Colon (tissue), 2 donors: Measurements from ENCODE around the gene TMEM247.

ENCODE experiments used
- FAIRE-seq: peaks from 2 replicates; lab custom pipeline; 2012; peaks lifted over from hg19 to GRCh38; lab: Jason Lieb, UNC
- donor health status: control.
- donor health status: control.

The TMEM247 gene

DNA sequence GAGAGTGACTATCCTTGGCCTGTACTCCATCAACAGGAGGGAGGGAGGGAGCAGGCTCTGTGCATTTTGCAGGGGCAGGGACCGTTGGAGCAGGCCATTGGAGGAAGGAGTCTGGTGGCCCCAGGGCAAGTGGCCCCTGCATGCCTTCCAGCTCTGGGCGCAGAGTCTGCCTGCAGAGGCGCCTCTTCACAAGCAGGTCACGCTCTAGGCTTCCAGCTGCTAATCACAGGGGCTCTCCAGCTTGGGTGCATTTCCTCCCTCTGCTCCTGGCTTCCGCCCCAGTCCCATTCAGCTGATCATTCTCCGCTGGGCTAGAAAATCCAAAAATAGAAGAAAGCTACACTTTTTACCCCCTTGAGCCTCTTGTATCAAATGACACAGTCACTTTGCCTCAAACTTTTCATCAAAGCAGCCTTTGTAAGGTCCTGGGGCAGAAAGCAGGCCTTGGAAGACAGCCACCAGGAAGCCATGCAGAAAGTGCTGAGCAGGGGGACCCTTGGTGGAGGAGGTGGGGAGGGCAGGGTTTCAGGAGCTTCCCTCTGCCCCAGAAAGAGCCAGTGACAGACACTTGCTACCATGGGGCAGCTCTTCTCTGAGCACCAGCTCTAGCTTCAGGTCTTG is 11.3 kb downstream of the TMEM247 start:
- no peak for FAIRE-seq

DNA sequence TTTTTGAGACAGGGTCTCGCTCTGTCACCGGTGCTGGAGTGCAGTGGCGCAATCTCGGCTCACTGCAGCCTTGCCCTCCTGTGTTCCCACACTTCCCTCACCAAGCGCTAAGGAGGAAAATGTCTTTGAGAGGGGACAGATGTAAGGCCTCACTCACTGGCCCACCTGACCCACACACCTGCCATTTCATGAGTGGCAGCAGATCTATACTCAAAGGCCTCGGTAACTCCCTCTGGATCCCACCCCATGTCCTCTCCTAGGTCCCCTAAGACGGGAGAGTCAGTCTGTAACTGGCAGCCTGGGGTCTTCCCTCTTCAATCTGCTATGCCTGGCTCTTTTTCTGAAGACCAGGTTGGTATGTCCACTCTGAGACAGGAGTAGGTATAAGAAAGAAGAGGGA is 12.9 kb downstream of the TMEM247 start:
- no peak for FAIRE-seq

DNA sequence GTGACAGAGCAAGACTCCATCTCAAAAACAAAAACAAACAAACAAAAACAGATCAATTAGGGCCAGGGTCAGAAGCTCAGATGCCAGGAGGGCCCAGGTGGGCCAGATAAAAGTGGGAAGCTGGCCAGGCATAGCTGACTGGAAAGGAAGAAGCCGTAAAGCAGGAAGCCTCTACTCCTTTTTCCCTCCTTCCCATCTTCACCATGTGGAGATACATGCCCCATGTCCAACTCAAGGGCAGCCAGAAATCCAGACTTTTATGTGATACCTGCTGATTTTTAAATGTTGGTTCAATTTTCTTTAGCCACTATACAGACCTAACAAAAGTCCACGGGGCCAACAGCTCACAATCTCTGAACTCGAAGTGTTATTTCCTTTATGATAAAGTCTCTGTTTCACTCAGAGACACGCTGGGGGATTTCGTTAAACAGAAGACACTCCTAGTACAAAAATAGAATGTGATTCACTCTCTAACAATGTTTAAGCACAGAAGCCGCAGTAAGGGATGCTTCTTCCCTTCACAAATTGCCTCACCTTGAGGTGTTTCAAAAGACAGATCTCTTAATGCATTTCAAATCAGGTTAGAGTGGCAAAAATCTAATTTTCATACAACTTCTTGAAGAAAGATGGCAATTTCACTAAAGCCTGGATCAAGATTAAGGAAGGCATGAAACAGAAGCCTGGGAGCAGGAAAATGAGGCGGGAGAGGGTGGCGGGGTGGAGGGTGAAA is 14.0 kb downstream of the TMEM247 start:
- FAIRE-seq, result no peak

DNA sequence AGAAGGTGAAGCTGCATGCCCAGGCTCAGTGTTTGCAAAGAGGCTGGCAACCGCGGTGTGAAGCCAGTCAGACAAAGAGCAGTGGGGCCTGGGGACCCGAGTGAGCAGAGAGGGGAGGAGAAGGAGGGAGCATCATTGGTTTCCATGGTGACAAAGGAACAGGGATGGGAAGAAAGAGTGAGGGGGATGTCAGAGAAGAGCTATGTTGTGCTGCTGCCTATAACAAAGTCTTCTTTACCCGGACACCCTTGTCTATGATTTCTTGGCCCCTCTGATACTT is 14.5 kb downstream of the TMEM247 start:
- no peak for FAIRE-seq

DNA sequence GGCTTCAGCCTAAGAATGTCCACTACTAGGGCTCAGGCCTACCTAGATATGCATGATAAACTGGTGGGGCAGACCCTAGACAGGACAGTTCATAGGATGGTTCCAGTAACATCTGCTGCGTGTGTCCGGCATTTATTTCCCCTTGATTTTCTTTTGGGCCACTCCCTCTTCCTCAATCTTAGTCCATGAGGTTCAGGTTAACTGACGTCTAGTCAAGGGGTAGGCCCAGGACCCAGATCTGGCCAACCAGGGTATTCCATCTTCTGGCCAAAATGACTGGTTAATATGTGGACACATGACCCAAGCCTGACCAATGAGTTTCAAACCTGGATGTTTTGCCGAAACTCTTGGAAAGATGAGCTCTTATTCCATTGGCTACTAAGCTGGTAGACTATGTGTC is 15.2 kb downstream of the TMEM247 start:
- no peak for FAIRE-seq

DNA sequence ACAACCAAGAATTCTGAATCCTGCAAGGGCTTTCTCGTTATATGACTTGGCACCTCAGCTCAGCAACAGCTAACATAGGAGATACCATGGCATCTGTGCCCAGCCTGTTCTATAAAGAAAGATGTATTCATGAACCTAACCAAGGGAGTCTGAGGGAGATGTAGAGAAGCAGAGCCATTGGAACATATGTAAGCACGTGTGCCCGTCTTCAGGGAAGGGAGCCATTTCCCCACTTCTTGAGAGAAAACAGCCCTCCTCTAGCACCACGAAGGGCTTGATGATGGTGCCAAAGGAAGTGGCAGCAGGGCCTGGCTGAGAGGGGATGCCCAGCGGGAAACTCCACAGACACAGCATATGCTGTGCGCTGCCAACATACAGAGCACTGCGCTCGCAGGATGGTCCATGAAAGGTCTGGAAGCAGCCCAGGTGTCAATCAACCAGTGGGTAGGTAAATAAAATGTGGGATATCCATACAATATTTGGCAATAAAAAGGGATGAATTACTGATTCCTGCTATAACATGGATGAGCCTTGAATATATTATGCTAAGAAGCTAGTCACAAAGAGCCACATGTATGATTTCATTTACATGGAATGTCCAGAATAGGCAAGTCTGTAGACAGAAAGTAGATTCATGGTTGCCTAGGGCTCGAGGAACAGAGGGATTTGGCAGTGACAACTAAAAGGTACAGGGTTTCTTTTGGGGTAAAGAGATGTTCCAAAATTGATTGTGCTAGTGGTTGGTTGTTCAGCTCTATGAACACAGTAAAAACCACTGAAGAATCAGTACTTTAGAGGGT is 16.1 kb downstream of the TMEM247 start:
- no peak for FAIRE-seq

DNA sequence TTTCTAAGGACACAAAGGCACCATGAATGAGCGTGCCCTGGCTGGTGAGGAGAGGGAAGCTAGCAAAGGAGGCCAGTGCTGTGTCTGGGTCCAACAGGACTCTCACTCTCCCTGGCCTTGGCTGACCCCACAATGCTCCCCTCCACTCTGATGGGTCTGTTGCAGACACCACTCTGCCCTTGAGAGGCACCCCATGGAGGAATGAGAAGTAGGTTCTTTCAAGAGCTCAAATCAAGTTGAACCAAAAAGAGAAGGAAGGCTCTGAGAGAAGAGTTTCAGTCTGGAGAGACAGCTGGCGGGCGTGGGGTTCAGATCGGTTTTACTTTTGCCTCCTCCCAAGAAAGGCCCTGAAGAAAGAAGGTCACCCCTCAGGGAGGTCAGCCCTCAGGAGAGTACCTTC is 18.4 kb downstream of the TMEM247 start:
- FAIRE-seq, result no peak

DNA sequence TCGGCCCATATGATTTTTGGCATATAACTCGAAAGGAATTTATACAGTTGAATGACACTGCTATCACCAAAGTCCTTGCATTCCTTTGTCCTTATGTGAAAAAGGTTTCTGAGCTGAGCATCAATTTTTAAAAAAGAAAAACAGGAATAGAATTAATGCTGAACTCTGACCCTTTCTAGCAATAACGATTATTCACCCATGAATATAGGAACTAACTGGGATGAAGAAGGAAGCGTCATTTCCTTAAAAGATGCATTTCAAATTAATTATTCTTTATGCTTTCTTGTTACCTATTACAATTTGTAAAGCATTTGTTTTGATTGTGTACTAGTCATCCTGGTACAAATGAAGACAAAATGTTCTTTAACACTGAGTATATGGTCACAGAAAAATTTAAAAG is 19.3 kb downstream of the TMEM247 start:
- FAIRE-seq, result no peak

DNA sequence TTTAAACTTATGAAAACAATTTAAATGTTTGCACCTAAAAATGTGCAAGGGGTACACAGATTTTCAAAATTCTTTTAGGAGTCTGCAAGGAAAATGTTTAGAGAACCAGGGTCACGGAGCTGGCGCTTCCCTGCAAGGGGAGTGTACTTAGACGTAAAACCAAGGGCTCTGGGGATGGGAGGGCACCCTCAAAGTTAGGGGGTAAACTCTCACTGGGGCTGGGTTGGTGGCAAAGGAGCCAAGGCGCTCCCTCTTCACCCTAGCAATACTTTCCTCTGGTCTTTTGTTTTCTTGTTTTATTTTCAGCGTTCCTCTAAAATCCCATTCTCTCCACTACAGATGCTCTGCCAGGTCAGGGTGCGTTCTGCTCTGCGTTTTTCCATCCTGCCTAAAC is 20.0 kb downstream of the TMEM247 start:
- no peak for FAIRE-seq

DNA sequence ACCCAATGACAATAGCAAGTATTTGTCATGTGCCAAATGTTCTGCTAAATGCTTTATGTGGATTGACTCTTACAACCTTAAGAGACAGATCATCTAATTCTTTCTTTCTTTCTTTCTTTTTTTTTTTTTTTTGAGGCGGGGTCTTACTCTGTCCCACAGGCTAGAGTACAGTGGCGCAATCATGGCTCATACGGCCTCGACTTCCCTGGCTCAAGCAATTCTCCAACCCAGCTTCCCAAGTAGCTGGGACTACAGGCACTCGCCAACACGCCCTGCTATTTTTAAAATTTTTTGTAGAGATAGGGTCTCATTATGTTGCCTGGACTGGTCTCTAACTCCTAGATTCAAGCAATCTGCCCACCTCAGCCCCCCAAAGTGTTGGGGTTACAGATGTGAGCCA is 21.4 kb downstream of the TMEM247 start:
- no peak for FAIRE-seq

DNA sequence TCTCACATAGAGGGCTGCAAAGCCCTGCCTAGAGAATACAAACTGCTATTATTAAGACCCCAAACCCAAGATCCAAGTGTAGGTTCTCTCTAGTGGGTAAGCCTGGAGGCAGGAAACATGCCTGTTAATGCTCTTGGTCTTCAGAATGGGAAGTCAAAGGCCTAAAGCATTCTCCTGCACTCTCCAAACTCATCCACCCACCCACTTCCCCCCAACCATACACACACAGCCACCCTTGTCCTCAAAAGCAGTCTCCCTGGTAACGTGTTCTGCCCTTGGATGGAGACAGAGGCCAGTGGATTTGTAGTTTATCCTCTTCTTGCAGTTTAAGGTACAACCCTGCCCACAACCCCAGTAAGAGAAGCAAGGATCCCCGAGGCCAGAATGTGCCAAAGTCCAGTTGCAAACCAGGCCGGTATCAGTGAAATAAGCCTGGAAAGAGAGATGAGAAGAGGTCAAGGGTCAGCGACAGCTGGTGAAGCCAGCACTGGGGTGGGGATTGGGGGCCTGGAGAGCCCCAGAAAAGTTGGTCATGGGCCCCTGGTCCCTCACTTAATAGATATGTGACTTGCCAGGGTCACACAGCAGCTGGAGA is 23.0 kb downstream of the TMEM247 start:
- FAIRE-seq, result no peak

DNA sequence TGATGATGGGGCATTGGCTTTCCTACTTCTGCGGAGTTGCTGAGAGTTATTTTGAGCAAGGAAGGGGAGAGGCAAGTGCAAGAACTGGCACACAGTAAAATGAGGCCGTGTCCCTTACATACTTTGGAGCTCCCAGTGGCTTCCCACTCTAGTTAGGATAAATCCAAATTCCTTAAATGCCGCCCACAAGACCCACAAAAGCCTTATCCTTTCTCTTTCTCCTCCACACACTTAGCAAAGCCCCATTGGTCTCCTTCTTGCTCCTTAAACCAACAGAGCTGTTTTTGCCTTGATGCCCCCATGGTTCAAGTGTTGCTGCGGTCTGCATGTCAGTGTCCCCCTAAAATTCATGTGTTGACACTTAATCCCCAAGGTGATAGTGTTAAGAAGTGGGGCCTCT is 24.3 kb downstream of the TMEM247 start:
- no peak for FAIRE-seq

DNA sequence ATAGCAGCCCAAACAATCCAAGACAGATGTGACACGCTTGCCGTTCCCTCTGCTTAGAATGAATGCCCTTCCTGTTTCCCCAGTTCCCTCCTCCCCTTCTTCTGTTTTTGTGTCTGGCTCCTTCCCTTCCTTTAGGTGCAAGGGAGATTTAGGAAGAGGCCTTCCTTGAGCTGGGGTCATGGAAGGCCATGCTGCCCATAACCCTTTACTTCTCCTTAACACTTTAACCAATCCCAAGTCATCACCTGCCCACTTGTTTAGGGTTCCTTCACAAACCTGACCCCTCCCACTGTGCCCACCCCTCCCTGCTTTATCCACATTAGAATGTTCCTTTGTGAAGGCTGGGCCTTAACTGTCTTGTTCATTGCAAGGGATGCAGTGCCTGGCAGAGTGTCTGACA is 24.9 kb downstream of the TMEM247 start:
- FAIRE-seq, result no peak

DNA sequence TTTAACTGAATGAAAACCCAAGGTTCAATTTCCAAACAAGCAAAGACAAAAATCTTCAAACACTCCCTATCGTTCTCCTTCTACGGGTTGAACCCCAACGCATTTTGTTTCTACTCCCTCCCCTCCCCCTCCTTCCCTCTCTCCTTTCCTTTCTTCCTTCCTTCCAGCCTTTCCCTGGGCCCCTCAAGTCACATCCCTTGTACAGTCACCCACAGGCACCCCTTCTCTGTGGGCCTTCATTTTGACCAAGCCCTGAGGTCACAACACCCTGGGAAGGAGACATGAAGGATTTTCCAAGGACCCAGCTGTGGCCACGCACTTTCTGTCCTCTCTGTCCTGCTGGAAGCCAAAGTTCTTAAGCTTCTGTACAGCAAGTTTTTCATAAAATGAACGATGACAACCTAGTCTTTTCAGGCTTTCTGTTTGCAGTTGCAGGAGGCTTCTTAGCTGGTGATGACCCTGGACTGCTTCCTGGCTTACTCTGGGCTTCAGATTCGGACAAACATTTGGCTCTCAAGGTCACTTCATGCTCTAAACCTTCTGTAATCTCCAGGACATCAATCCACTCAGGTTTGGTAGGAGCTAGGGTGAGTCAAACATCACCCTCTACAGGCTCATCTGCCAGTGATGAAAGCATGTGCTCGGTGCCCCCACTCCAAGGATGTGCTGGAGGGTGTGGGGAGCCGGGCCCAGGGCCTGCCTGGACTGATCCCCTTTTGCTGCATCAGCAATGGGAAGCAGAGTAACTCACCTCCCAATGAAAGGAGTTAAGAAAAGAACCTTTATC is 25.5 kb downstream of the TMEM247 start:
- FAIRE-seq, result no peak

DNA sequence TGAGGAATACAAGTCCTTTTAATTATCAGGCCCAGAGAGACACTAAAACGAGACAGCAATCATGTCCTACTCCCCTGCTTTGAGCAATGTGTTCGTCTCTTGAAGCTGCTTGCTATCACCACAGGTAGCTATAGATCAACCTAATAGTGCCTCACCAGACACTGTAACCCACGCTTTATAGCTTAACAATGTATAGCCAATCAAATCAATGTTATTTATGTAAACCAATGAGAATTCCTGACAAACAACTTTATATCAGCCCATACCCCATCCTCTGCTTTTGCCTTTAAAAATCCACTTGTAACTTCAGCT is 26.1 kb downstream of the TMEM247 start:
- FAIRE-seq, result no peak

DNA sequence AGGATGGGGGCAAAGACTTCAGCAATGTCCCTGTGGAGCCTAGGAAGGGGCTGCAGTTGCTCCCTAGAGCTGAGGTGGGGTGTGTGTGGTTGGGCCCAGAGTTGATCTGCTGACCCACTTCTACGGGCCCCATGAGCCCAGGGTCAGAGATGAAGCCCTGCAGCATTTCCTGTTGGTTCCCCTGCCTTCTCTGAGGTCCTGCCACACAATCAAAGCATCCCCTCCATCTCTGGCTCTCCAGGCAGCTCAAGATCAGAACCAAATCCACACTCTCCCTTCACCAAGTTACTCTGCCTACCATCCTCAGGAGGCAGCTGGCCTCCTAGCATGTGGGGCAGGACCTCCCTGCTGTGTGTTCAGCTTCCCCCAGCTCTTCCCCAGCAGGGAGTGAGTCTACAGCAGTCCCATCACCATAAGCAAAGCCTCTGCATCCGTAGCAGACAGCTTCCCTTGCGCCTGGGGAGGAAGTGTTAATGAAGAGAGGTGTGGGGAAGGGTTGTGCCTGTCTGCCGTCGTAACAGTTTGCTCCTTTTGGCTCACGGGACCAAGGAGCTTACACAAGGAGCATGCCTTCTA is 26.9 kb downstream of the TMEM247 start:
- FAIRE-seq, result no peak

DNA sequence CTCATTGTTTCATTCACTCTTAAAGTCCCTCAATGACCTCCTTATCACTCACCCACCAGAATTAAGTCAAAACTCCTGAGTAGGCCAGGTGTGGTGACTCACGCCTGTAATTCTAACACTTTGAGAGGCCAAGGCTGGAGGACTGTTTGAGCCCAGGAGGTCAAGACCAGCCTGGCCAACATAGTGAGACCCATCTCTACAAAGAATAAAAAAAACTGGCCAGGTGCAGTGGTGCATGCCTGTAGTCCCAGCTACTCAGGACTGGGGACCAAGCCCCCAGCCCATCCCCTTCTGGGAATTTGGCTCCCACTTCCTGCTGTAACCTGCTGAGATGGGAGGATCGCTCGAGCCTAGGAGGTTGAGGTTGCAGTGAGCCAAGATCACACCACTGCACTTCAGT is 28.9 kb downstream of the TMEM247 start:
- no peak for FAIRE-seq

DNA sequence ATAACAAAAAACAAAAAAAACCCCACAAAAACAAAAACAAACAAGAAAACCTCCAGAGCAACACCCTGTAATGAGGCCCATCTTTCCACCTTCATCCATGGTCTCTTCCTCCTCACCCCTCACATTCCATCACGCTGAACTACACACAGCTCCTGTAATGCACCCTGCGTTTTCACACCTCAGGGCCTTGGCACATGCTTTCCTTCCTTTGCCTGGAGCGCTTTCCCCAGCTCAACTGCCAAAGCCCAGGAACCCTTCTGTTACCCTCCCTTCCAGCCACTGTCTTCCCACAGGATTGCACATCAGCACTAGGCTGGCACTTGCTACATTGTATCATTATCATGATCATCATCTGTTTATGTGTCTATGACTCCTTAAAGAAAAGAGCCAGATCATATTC is 29.4 kb downstream of the TMEM247 start:
- no peak for FAIRE-seq

DNA sequence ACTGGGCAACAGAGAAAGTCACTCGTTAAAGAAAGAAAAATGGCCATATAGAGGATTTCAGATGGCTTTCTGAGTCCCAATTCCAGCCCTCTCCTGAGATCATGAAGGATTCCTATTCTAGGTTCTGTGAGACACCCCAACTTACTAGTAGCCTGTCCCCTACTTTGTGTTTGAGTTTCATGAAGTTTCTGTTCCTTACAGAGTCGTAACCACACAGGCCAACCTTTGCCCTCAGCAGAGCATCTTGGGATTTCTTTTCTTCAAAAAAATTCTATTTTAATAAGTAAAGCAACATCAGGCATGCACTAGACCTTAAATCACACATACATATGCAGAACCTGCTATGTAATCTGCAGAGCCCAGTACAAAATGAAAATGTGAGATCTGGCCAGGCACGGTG is 30.4 kb downstream of the TMEM247 start:
- no peak for FAIRE-seq

DNA sequence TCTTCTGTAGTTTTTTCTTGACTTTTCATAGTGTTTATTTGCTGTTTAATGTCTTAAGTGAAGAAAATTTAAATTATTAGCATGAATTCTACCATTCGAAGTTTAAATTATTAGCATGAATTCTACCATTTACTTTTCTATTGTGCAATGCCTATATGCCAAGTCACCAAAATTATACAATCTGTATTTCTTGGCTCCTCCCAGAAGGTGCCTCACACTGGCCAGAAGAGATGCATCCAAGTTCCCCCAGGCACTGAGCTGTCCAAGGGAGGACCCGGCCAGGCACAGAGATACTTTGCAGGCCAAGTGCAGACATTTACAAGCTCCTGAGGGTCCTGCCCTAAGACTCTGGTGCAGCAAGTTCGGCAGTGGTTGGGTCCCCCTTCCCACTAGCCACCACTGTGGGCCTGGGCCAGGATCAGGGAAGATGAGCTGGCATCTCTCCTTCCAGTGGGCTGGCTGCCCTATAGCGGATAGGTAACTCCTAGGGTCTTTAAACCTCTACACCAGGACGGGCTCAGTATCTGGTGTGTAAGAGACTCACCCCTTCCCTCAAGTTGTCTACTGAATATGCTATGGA is 31.3 kb downstream of the TMEM247 start:
- no peak for FAIRE-seq

DNA sequence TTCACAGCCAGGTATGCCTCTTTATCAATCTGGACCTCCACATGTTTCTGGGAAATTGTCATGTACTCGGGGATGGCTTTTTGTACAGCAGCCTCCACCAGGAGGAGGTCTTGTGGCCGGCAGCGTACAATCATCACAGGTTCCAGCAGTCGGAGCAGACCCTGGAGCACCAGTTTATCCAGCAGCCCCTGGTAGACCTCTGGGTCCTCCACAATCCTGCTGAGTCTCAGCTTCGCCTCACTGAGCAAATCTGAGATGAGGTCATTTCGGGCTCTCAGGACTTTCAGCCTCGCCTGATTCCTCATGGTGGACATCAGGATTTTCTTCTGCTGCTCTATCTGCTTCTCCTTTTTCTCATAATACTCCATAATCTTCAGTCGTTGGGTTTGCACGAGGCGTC is 32.8 kb downstream of the TMEM247 start:
- FAIRE-seq, result no peak

DNA sequence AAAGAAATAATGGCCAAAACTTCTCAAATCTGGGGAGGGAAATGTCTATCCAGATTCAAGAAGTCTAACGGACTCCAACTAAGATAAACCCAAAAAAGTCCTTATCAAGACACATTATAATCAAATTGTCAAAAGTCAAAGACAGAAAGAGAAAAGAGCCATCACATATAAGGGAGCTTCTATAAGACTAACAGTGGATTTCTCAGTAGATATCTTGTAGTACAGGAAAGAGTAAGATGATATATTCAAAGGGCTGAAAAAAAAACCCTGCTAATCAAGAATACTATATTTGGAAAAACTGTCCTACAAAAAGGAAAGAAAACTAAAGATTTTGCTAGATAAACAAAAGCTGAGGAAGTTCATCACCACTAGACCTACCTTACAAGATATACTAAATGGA is 35.4 kb downstream of the TMEM247 start:
- FAIRE-seq, result no peak
